A673 (cell line): ENCODE results near the gene MCF2L2. TPM values are rescaled to one million over a fixed set of nuclear protein-coding genes. Genes with fewer than 3 reads are reported as not detected.

Experiments used
- BruUV-seq: library from RNA; stranded (reverse); fragments of 400-500 nt; replicated peaks from 2 replicates; lab custom pipeline; 2021; lab: Mats Ljungman, UMichigan
- CTCF ChIA-PET: fragments of 300-600 bp; sonication (Branson Sonifier 250); formaldehyde crosslinking; loops from one replicate; lab custom pipeline; 2022; ENCODE audit warnings: antibody characterized with exemption; lab: Charles Lee
- POLR2A ChIA-PET: fragments of 300-600 bp; sonication (Branson Sonifier 250); formaldehyde crosslinking; loops from one replicate; lab custom pipeline; 2022; ENCODE audit warnings: antibody characterized with exemption; ENCODE audit not compliant: low non-redundant PET; lab: Charles Lee
- DNase-seq: peaks from one replicate; pipeline ENCODE4 v3.0.0-alpha.2; 2015; ENCODE audit warnings: low spot score
- H3K27ac ChIP-seq: fragments of 200-600 bp; sonication (generic); 2 replicates; pipeline ENCODE4 v1.5.1; 2016; ENCODE audit warnings: mixed run types, low read depth, mild to moderate bottlenecking, mixed read lengths, antibody characterized with exemption, low read length; ENCODE audit not compliant: poor library complexity, severe bottlenecking
- H3K27me3 ChIP-seq: fragments of 200-600 bp; sonication (generic); replicated peaks from 2 replicates; pipeline ENCODE4 v1.6.1; 2017; ENCODE audit warnings: mixed run types, low read depth, mild to moderate bottlenecking, mixed read lengths, antibody characterized with exemption, low read length; ENCODE audit not compliant: insufficient read depth, poor library complexity
- H3K36me3 ChIP-seq: fragments of 200-600 bp; sonication (generic); 2 replicates; pipeline ENCODE4 v1.6.1; 2016; ENCODE audit warnings: mixed run types, mild to moderate bottlenecking, mixed read lengths, antibody characterized with exemption, low read length; ENCODE audit not compliant: insufficient read depth, poor library complexity, severe bottlenecking
- H3K4me1 ChIP-seq: fragments of 200-600 bp; sonication (generic); 2 replicates; pipeline ENCODE4 v1.6.1; 2017; ENCODE audit warnings: mixed run types, mild to moderate bottlenecking, mixed read lengths, antibody characterized with exemption, low read length; ENCODE audit not compliant: insufficient read depth, poor library complexity, severe bottlenecking
- H3K4me3 ChIP-seq: fragments of 200-600 bp; sonication (generic); 2 replicates; pipeline ENCODE4 v1.5.1; 2016; ENCODE audit warnings: low read depth, mixed run types, mild to moderate bottlenecking, mixed read lengths, low read length; ENCODE audit not compliant: poor library complexity, severe bottlenecking
- H3K9me3 ChIP-seq: fragments of 200-600 bp; sonication (generic); 2 replicates; pipeline ENCODE4 v1.6.1; 2016; ENCODE audit warnings: mixed run types, low read depth, mild to moderate bottlenecking, mixed read lengths, antibody characterized with exemption, low read length; ENCODE audit not compliant: poor library complexity, severe bottlenecking
- CTCF ChIP-seq: fragments of 300-800, 200-600 bp; sonication (generic); conservative IDR thresholded peaks from 2 replicates; pipeline ENCODE4 v1.5.1; 2017; ENCODE audit warnings: low read depth, mild to moderate bottlenecking, antibody characterized with exemption, low read length, moderate library complexity, mixed read lengths
- EZH2 ChIP-seq: fragments of 200-600 bp; sonication (generic); IDR thresholded peaks from 2 replicates; pipeline ENCODE4 v1.6.1; 2017; ENCODE audit warnings: borderline replicate concordance, low read depth, mild to moderate bottlenecking, mixed read lengths, antibody characterized with exemption, low read length; ENCODE audit not compliant: poor library complexity, severe bottlenecking
- intact Hi-C: fragments of 100-400 bp; cut with micrococcal nuclease; formaldehyde crosslinking; loops from one replicate; pipeline ENCODE4 v1.10.0; 2022; ENCODE audit not compliant: unreplicated experiment
- total RNA-seq: library from RNA; stranded (reverse); gene quantifications from 2 replicates; pipeline ENCODE4 v1.2.3, GENCODE V29; 2021

The MCF2L2 gene
- total RNA-seq, 1 experiment from 2014 or later: not detected

GRCh38 chr3:183215591-183216202 is 212.7 kb downstream of the MCF2L2 start:
- TF ChIP-seq EZH2 (no peak), CTCF (no peak)
- no peak overlapping the region for H3K4me3 ChIP-seq
- no peaks in the 10 kb centered on the region for H3K4me1 ChIP-seq
- BruUV-seq: no TSS peak
- H3K36me3 ChIP-seq: no peaks in the 10 kb centered on the region
- no peaks in the 10 kb centered on the region for H3K9me3 ChIP-seq
- no peak overlapping the region for H3K27ac ChIP-seq
- intact Hi-C loops: no loop called here
- H3K27me3 ChIP-seq: no peaks in the 10 kb centered on the region
- ChIA-PET POLR2A (no interaction called here), CTCF (interaction anchor here (0.6 kb wide), 1 partner anchor 31 kb away, joined by 3 read pairs; no protein-coding TSS in a partner anchor)
- DNase-seq: no peak

- Histone ChIP-seq H3K27me3 (no peaks in the 10 kb centered on the region), H3K9me3 (no peaks in the 10 kb centered on the region), H3K27ac (no peak overlapping the region), H3K4me3 (no peak overlapping the region), H3K4me1 (no peaks in the 10 kb centered on the region), H3K36me3 (no peaks in the 10 kb centered on the region)
- peak; percentile 25 for DNase-seq
- ChIA-PET POLR2A (no interaction called here), CTCF (no interaction called here)
- no TSS peak for BruUV-seq
- intact Hi-C loops: no loop called here
- TF ChIP-seq CTCF (no peak), EZH2 (no peak)
Measured at GRCh38 chr3:183214277-183214612, 214.2 kb downstream of the MCF2L2 start.

- BruUV-seq: no TSS peak
- POLR2A ChIA-PET: no interaction called here
- Histone ChIP-seq H3K4me1 (no peaks in the 10 kb centered on the region), H3K36me3 (no peaks in the 10 kb centered on the region), H3K9me3 (no peaks in the 10 kb centered on the region), H3K27me3 (no peaks in the 10 kb centered on the region), H3K4me3 (no peak overlapping the region), H3K27ac (no peak overlapping the region)
- no peak for TF ChIP-seq CTCF
- intact Hi-C loops: no loop called here
- CTCF ChIA-PET: interaction anchor here (0.6 kb wide), 1 partner anchor 61 kb away, joined by 3 read pairs; no protein-coding TSS in a partner anchor
- DNase-seq: no peak
Measured at GRCh38 chr3:183213415-183214276, 214.8 kb downstream of the MCF2L2 start.
